GM19043 (cell line): ENCODE data around the gene TACC2.

Experiments used
- ATAC-seq: cut with Tn5 transposase; IDR thresholded peaks from one replicate; pipeline ENCODE4 v1.9.1; 2021; ENCODE audit warnings: low read depth; ENCODE audit not compliant: unreplicated experiment

The TACC2 gene

DNA sequence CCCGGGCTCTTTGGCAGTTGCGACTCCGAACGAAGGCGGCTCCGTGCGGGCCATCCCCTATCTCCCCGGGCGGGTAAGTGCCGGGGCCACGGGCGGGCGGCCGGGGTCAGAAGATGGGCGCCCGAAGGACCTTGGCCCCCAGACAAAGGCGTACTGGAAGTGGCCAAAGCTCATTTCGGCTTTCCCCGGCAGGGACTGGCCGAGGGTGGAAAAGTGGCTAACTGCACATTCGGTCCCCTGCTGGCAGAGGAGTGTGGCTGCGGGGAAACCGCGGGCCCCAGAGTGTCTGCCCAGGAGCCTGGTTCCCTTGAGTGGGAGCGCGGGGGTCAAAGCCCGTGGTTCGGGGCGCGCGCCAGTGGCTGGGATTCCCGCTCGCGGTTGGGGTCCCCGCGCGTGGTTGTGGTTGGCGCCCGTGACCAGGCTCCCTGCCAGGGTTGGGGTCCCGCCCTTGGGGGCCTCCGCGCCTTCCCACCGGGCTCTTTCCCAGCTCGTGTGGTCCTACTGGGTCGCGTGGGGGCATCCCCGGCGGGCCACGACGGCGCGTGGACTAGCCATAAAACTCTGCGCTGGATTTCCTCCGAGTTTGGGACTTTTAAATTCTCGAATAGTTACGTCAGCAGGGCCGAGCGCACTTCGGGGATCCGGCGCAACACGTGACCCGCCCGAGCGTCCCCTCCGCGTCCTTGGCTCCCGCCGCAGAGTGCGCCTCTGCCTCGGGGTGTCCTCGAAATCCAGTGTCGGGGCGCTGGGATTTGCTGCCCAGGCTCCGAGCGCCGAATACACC lies 124.4 kb downstream of the TACC2 start:
- no peak for ATAC-seq

DNA sequence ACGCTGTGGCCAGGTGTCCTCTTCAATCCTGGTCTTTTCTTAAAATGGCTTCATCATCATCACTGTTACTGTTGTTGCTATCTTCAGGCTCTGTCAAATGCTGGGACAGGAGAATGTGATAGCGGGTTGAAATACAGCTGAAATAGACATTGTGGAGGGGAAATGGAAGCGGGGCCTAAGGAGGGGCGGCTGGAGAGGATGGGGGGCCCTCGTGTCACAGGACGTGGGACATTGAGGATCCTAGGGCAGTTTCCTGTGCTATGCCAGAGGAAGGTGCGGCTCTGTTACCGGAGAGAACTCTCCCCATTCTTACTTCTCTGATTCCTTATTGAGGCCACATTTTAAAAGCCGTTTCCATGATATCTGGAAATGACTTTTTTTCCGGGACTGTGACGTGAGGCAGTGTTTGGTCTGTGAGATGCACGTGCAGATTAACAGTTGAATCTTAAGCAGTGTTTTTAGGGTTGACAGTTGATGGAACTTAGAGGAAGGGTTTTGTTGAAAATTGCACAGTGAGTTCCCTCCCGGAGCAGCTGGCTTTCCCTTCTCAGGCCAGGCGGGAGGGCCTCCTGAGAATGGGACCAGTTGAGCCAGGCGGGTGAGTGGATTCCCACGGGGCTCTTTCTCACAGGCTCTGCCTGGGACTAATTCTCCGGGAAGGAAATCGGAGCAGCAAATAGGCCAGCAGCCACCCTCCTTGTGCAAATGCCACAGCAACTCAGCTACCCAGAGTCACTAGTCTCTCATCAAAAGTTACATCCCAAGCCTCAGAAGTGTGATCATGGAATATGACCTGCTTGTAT lies 125.2 kb downstream of the TACC2 start:
- ATAC-seq: no peak

DNA sequence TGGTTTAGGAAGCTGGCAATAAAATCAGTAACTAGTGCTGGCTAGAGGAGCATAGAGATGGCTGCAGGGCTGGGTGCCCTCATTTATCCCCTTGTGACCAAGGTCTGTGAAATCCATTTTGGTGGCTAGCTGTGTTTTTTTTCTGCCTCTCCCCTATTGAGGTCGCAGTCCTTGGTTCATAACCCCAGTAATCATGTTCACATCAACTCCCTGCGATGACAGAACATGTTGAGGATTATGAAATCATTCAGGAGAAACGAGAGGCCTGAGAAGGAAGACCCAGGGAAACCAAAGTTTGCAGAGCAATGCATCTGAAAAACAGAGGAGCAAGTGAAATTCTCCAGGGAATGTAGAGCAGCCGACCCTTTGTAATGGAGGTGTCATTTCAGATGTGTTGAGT lies 126.9 kb downstream of the TACC2 start:
- ATAC-seq: no peak

DNA sequence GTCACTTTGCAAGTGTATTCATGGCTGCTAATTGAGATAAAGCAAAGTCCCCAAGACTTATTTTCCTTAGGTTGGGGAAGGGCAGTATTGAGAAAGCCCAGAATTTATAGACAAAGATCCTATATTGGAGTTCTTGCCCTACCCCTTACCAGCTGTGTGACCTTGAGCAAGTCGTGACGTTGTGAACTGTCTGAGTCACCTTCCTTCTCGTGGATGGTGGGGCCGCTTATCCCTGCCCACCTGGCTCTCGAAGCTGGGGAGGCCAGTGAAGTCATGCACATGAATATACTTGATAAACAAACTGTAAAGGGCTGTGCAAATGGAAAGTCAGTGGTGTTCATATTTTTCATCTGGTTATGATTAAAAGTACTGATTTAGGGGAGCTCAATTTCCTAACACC lies 127.4 kb downstream of the TACC2 start:
- no peak for ATAC-seq

DNA sequence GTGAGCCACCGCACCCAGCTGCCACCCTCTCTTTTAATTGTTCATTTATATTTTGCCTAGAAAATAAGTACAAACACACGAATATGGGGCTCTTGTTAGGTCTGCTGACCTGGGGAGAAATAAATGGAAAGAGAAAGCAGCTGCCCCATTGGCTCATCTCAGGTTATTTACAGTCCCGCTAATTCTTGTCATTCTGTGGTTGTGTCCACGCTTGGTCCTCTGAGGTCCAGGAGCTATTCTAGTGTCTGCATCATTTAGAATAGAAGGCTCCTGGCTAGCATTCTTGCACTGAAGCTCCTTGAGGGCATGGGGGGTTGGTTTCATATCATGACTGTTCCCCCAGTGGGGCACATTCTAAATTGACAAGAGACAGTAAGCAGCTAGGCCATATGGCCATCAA lies 128.5 kb downstream of the TACC2 start:
- ATAC-seq: no peak

DNA sequence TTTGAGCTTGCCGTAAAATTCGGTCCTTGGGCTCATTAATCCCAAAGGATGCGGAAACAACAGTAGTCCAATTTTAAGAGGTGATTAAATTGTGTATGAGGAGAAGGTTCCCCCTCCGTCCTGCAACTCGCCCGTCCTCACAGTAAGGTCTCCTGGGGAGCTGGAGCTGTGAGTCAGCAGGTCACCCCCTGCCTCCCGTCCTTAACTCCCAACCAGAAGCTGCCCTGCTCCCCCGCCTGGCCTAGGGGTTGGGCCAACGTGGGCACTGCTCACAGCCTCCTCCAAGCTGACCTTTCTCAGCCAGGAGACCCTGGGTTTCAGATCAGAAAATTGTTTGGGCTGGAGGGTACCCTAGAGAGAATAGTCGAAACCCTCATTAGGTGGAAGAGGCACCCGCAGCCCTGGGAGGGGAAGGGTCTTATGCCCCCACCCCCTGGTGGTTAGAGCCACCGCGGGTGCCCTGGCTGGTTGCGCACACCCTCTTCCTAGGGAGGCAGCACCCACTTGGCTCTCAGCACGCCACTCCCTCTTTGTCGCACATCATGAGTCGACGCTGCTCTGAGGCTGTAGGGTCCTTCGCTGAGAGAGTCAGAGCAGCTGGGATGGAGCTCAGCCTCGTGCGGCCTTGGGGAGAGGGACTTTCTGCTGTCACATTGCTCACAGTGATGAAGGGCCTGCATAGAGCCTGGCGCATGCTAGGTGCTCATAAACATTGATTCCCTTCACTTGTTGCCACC lies 131.2 kb downstream of the TACC2 start:
- ATAC-seq: no peak

DNA sequence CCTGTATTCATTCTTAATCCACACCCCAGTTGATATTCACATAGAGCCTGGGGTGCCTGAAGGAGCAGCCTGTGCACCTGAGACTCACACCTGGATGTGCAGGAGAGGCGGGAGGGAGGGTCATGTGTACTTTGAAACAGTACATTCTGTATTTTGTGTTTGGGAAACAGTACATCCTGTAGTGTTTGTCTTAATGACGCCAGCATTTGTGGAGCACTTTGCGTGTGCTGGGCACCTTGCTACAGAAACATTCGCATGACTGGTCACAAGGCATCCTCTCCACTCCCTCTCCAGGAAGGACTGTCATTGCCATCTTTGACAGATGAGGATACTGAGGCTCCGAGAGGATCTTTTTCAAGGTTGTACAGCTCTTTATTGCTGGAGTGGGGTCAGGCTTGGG lies 132.1 kb downstream of the TACC2 start:
- ATAC-seq: no peak

DNA sequence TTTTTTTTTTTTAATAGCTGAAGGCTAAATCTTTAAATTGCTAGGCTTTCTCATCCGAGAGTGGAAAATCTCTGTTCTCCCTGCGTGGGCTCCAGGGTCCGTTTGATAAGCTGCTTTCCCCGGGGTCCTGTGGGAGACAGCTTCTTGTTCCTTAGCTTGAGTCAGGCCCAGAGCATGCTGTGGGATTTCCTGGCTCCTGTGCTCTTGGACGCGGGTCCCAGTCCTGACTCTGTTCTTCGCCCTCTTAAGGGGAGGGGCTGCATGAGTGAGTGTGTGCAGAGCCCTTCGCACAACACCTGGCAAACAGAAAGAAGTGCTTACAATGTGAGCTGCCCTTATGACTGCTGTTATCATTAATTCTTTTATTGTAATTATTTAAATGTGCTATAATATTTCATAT lies 133.5 kb downstream of the TACC2 start:
- no peak for ATAC-seq

DNA sequence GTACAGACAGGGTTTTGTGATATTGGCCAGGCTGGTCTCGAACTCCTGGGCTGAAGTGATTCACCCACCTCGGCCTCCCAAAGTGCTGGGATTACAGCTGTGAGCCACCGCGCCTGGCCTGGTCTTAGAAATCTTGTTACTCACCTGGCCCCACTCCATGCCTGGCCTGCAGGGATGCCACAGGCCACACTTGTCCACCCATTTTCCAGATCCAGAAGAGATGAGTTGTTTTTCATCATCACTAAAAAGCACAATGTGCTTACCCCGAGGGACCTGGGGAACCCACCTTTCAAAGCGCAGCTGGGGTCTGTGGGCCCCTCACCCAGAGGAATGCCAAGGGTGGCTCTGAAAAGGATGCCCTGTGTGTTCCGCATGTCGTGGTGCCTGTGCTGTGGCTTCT lies 134.2 kb downstream of the TACC2 start:
- ATAC-seq: no peak

DNA sequence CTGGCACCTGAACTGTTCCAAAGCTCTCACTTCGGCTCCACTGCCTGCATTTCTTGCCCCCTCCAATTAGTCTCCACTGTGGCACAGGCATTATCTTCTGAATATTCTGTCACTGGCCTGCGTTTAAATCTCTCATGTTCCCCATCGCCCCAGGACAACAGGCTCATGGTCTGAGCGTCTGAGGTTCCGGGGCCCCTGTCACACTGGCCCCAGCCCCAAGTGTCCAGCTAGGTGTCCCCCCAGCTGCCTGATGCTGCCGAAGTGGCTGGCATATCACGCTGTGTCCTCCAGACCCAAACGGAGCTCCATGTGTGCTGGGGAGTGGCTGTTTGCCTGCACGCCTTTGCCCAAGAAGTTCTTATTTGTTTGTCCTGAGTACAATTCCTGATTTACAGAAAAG lies 135.4 kb downstream of the TACC2 start:
- ATAC-seq: no peak

DNA sequence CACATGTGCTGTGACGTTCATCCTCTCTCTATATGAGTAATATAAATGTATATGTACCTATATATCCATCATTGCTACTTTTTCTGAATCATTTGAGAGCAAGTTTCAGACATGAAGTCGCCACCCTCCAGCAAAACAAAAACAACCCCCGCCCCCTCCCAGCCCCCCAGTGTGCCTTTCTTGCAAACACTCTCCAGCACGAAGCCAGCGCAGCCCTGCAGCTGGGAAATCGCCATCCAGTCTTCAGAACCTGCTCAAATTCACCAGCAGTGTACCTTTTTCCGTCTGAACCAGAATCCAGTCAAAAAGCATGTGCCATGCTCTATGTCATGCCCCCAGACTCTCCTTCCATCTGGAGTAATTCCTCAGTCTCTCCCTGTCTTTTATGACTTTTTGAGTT lies 135.8 kb downstream of the TACC2 start:
- no peak for ATAC-seq

DNA sequence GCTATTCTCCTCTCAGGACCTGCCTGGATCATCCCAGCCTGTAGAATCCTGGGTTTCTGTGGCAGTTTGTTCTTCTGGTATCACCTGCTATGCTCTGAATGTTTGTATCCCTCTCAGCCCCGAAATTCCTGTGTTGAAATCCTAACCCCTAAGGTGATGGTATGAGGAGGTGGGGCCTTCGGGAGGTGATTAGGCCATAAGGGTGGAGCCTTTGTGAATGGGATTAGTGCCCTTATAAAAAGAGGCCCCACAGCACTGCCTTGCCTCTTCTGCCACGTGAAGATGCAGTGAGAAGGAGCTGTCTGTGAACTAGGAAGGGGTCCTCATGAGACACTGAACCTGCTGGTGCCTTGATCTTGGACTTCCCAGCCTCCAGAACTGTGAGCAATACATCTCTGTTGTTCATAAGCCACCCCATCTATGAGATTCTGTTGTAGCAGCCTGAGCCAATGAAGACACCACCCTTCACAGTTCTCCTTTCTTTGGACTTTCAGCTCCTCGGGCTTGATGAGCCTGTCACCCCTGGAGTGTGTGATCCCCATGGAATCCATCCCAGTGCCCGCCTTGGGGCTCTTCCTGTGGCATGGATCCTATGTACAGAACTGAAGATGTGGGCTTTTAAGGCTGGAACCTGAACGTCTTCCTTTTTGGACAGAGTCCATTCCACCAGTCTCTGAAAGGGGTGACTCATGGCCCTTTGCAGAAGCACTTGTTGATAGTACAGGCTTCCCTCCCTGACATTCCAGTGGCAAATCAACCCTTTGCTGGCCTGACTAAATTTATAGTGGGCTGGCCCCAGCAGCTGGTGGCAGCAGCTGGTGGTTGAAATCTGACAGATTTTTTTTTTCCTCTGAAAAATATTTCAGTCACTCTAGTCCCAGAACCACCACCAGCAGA lies 138.0 kb downstream of the TACC2 start:
- no peak for ATAC-seq

DNA sequence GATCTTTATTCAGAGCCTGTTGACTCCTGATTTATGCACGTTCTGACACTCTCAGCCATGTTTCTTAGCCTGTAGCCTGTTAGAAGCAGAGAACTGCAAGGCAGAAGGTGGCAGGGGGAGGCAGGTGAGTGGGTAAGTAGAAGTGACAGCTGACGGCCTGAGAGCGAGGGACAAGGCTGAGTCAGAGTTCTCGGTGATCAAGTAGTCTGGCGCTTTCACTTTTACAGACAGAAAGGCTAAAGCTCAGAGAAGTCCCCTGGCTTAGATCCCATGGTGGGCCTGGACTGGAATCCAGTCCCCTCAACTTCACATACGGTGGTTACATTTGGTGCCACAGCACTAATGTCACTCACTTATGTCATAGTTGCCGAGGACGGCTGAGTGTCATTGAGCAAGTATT lies 139.0 kb downstream of the TACC2 start:
- ATAC-seq: no peak

DNA sequence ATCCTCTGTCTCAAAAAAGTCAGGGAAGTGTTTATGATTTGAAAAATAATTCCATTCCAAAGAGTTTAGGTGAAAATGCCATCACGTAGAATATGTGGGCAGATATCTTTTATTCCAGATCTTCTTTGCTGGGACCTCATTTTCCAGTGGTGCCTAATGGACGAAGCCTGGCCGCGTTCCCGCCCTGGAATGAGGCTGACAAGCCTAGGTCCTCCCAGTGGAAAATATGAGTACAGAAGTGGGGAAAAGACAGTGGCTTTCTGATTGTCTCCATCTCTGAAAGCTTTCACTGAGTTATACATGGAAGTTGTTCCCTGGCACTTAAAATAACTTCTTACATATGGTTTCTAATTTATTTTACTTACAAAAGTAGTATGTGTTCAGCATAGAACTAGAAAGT lies 139.4 kb downstream of the TACC2 start:
- ATAC-seq: no peak

DNA sequence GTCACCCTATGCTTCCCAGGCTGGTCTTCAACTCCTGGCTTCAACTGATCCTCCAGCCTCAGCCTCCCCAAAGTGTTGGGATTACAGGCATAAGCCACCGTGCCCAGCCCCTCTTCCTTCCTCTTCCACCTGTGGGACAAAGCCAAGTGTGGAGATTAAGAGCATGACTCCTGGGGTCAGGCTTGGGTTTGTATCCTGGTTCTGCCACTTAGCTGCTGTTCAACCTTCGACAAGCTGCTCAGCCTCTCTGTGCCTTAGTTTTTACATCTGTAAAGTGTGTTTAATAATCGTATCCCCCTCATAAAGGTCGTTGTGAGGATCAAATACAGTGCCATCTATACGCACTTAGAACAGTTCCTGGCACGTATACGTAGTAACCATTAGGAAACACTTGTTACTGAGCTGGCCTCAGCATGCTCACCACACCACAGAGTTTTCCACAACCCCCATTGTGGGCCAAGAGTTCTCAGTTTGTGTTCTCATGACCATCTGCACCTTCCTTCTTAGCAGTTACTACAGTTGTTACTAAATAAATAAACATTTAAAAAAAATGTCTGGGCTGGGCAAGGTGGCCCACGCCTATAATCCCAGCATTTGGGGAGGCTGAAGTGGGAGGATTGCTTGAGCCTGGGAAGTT lies 141.6 kb downstream of the TACC2 start:
- no peak for ATAC-seq

DNA sequence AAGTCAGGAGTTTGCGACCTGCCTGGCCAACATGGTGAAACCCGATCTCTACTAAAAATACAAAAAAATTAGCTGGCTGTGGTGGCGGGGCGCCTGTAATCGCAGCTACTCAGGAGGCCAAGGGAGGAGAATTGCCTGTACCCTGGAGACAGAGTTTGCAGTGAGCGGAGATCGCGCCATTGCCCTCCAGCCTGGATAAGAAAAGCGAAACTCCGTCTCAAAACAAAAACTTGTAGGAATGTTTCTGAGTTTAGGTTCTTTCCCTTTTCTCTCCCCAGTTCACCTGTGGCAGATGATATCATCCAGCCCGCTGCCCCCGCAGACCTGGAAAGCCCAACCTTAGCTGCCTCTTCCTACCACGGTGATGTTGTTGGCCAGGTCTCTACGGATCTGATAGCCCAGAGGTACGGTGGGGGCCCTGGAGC lies 143.4 kb downstream of the TACC2 start:
- ATAC-seq: no peak

DNA sequence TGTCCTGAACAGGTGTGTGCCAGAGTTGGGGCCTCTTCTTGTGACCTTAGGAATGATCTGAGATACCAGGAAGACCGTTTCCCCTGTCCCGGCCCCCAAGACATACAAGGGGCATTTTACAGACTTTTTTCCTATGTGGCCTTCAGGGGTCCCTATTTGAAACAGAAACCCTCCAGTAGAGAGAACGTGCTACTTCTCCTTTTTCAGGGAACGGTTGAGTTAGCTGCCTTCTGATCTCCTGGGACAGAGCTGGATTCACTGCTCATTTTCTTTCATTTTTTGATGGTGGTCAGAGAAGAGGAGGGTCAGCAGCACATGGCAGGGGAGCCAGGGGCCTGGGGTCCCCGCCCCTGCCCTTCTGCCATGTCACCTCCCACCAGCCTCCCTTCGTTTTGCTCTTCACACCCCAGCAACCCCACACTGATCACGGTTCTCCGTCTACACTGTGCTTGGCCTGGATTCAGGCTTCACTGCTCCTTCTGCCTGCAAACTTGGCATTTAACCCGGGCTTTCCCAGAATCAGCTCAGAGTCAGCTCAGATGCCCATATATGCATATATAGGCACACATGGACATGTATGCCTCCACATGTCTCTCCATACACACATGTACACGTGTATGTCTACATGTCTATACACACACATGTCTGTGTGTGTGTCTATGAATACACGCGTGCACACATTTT lies 144.1 kb downstream of the TACC2 start:
- ATAC-seq: no peak

DNA sequence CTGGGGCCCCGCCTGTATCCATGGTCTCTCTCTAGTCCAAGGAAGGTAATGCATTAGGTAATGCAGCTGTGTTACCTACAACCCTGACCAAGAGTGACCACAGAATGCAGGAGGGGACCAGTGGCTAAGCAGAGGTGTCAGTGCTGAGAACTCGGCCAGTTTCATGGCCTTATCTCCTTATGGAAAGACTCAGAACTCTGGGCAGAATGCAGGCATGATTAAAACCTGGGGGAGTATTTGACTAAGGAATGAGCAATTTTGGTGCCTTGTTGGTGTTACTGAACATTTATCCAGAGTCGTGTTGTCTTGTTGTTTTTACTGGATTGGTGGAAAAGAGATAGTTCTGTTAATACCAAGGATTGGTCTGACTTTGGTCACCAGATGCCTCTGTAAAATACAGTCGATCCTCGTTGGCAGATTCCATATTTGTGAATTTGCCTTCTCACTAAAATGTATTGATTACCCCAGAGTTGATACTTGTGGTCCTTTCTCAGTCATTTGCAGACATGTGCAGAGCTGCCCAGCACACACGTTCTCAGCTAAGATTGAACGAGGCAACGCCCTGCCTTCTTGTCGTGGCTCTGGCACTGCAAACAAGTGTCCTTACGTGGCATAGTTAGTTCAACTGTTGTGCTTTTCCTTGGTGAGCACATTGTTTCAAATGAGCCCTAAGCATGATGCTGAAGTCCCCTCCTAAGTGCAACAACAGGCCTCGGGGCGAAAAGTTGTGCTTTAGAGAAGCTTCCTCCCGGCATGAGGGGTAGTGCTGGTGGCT lies 146.5 kb downstream of the TACC2 start:
- ATAC-seq: no peak
